GM18520 (cell line): Measurements from ENCODE around the gene OR3A3.

Experiments
- ATAC-seq: cut with Tn5 transposase; IDR thresholded peaks from one replicate; pipeline ENCODE4 v1.9.1; 2021; ENCODE audit not compliant: unreplicated experiment

OR3A3 gene

DNA sequence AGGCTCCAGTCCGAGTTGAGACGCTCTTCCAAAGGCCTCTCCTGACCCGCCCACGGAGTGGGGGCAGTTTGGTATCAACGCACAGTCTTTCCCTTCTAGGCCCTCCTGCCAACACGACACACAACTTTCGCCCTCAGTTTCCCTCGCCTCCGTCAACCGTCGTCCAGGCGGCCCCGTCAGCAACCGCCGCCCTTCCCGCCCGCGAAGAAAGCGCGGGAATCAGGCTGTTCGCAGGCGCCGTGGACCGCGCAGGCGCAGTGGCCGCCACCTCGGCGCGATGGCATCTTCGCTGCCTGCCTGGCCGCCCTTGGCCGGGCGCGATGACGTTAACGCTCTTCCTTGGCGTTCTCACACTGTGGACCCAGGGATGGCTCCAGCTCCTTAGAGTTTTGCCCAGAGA is 60.4 kb downstream of the OR3A3 start, which contains the start of gene SPATA22:
TSS of gene SPATA22 (minus strand) at position 221 of the 400 bp plus-strand sequence. CDS start 2,494 bp downstream, outside the sequence.
- ATAC-seq, result no peak

DNA sequence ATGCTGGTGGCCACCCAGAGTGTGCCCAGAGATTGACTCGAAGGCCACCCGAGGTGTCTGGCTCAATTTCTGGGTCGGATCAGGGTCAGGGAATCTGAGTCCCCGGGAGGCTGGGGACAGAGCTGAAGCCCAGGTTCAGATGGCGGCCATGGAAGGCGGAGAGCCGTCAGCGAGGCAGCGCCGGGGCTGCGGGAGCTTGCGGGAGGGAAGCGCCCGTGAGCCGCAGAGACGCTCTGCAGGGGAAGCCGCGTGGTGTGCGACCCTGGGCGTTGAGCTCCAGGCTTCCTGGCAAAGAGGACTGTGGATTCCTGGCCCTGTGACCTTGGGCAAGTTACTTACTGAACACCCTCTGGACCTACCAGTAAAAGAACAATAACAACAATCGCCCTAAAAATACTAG is 61.0 kb downstream of the OR3A3 start:
- no peak for ATAC-seq
